GM21360 (cell line): ENCODE data around the gene KLF18.
"Not testable (repeated sequence)": the region's sequence is repeated elsewhere in the genome, so short reads cannot be mapped to it uniquely, and the experiment has no call there.

ENCODE experiments used
- ATAC-seq: cut with Tn5 transposase; IDR thresholded peaks from one replicate; pipeline ENCODE4 v1.9.1; 2021; ENCODE audit warnings: mild to moderate bottlenecking, moderate library complexity; ENCODE audit not compliant: unreplicated experiment

Gene KLF18

GRCh38 chr1:44141531-44141930 lies at the start of gene KLF18:
Gene KLF18 (minus strand): TSS chr1:44141631. CDS start chr1:44141631, 0 bp downstream.
- ATAC-seq, result no peak

GRCh38 chr1:44174630-44175029 lies 33.2 kb upstream of the KLF18 start:
- no peak for ATAC-seq

- no peak for ATAC-seq
Observed at GRCh38 chr1:44170281-44170823, 28.9 kb upstream of the KLF18 start.

GRCh38 chr1:44168520-44169098 lies 27.2 kb upstream of the KLF18 start:
- ATAC-seq, result no peak

GRCh38 chr1:44161546-44161945 lies 20.1 kb upstream of the KLF18 start:
- no peak for ATAC-seq

GRCh38 chr1:44158871-44159270 lies 17.4 kb upstream of the KLF18 start:
- no peak for ATAC-seq

GRCh38 chr1:44157903-44158302 lies 16.5 kb upstream of the KLF18 start:
- ATAC-seq, result no peak

GRCh38 chr1:44154049-44154448 lies 12.6 kb upstream of the KLF18 start:
- no peak for ATAC-seq

GRCh38 chr1:44152692-44153091 lies 11.3 kb upstream of the KLF18 start:
- no peak for ATAC-seq

GRCh38 chr1:44151808-44152207 lies 10.4 kb upstream of the KLF18 start:
- ATAC-seq, result no peak

- no peak for ATAC-seq
Observed at GRCh38 chr1:44151332-44151731, 9.9 kb upstream of the KLF18 start.

- no peak for ATAC-seq
Observed at GRCh38 chr1:44147582-44147981, 6.2 kb upstream of the KLF18 start.

- no peak for ATAC-seq
Observed at GRCh38 chr1:44146536-44147361, 5.3 kb upstream of the KLF18 start.

- ATAC-seq, result no peak
Observed at GRCh38 chr1:44144962-44145756, 3.7 kb upstream of the KLF18 start.

- ATAC-seq, result not testable (repeated sequence)
Observed at GRCh38 chr1:44139565-44139964, 1.9 kb downstream of the KLF18 start.

- ATAC-seq, result no peak
Observed at GRCh38 chr1:44138239-44138638, 3.2 kb downstream of the KLF18 start.

GRCh38 chr1:44135886-44136285 lies 5.5 kb downstream of the KLF18 start:
- no peak for ATAC-seq

GRCh38 chr1:44134071-44134920 lies 7.1 kb downstream of the KLF18 start:
- no peak for ATAC-seq

- ATAC-seq, result no peak
Observed at GRCh38 chr1:44131411-44131810, 10.0 kb downstream of the KLF18 start.
